Lower leg skin (tissue), 4 donors: ENCODE results near the gene IL33. TPM values are rescaled to one million over a fixed set of nuclear protein-coding genes. Genes with fewer than 3 reads are reported as not detected.
A peak's percentile ranks its signal among the peaks of the same experiment; 100 is the strongest.

Experiments
- DNase-seq, 2 donors: peaks; one replicate each; pipeline ENCODE4 v3.0.0-alpha.2; 2019; ENCODE audit warnings: low spot score in 2 of 2
- H3K4me3 ChIP-seq: fragments of 200-600 bp; sonication (generic); 2 replicates; pipeline ENCODE4 v1.5.1; 2017; ENCODE audit warnings: mild to moderate bottlenecking, low read depth; ENCODE audit not compliant: poor library complexity, severe bottlenecking
- POLR2A ChIP-seq, 2 donors: fragments of 450-650 bp; IDR thresholded peaks; one replicate each; pipeline ENCODE4 v1.6.1; 2016 to 2017; ENCODE audit warnings: antibody characterized with exemption in 2 of 2, mild to moderate bottlenecking in 1 of 2, moderate library complexity in 1 of 2
- WGBS, 2 donors: methylation state at CpG; one replicate each; pipeline ENCODE4 v1.1.5; 2018; 5-methylcytosine and 5-hydroxymethylcytosine counted together
- intact Hi-C: fragments of 100-400 bp; cut with DNase I; formaldehyde crosslinking; loops from one replicate; pipeline ENCODE4 v1.15.0; 2023; ENCODE audit warnings: low total_unique reads
- total RNA-seq, 4 donors: library from RNA; depleted of rRNA; stranded (reverse); fragments of >200 nt; gene quantifications; one replicate each; pipeline ENCODE4 v1.1.0, GENCODE V29; 2016
- TF ChIP-seq, protein P1 (sequence below), 3 donors: fragments of 450-650 bp; IDR thresholded peaks; one replicate each; pipeline ENCODE4 v1.5.1; 2016; ENCODE audit warnings: antibody characterized with exemption in 3 of 3, mild to moderate bottlenecking in 3 of 3, moderate library complexity in 2 of 3

IL33 gene
- total RNA-seq, 4 donors from 2014 or later: 4.1 to 28.5 (median 8.2) TPM

DNA sequence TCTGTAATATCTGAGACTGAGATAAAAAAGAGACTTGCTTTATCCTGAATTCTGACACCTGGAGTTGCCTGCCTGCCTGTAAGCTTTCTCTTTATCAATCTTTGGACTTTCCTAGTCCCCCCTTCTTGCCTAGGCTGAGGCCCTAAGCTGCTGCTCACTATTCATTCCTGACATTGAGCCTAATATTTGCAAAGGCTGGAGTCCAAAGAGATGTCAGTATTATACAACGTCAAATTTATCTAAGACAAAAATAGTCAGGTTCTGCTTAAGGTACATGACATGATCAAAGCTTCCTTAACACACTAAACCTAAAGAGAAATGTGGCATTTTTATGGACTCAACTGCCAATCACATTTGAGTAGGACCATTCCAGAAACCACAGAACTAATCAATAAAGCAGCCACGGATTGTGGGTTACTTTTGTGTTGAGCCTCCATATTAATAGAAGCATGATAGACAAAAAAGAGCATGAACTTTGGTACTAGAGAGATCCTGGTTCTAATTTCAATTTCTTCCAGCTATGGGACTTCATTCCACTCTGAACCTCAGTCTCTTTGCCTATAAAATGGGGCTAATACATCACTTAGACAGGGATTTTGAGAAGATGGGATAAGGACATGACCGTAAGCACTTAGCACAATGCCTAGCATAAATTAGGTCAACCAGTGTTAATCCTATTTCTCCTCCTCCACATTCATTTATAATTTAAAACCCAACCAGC is 56.1 kb downstream of the IL33 start:
- TF ChIP-seq POLR2A (IDR thresholded peaks at IDR 0.05): no peak
- TF ChIP-seq, protein P1, sequence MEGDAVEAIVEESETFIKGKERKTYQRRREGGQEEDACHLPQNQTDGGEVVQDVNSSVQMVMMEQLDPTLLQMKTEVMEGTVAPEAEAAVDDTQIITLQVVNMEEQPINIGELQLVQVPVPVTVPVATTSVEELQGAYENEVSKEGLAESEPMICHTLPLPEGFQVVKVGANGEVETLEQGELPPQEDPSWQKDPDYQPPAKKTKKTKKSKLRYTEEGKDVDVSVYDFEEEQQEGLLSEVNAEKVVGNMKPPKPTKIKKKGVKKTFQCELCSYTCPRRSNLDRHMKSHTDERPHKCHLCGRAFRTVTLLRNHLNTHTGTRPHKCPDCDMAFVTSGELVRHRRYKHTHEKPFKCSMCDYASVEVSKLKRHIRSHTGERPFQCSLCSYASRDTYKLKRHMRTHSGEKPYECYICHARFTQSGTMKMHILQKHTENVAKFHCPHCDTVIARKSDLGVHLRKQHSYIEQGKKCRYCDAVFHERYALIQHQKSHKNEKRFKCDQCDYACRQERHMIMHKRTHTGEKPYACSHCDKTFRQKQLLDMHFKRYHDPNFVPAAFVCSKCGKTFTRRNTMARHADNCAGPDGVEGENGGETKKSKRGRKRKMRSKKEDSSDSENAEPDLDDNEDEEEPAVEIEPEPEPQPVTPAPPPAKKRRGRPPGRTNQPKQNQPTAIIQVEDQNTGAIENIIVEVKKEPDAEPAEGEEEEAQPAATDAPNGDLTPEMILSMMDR (IDR thresholded peaks at IDR 0.05): no peak
- WGBS, 2 donors: 56 to 63% methylated on average over 3 of the region's 3 CpGs
- no peak overlapping the region for H3K4me3 ChIP-seq
- DNase-seq: no peak
- intact Hi-C loops: no loop called here

DNA sequence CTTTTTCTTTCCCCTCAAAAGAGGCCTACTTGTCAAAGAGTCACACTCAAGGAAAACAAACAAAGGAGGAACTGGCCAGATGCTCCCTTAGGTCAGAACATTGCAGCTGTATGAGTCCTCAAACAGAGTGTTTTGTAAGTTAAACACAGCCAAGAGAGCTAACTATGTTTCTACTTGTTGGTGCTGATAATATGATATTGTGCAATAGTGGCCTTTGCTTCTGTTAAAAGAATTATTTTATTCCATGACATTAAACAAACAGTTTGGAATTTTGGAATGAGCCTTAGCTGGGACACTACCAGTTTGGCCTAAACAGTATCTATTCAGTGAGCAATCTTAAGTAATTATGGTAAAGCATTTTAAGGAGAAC is 56.6 kb downstream of the IL33 start:
- TF ChIP-seq, protein P1 (IDR thresholded peaks at IDR 0.05): no peak
- intact Hi-C loops: no loop called here
- DNase-seq: peak in 1 of 2 donors; percentile 37
- H3K4me3 ChIP-seq: no peak overlapping the region

DNA sequence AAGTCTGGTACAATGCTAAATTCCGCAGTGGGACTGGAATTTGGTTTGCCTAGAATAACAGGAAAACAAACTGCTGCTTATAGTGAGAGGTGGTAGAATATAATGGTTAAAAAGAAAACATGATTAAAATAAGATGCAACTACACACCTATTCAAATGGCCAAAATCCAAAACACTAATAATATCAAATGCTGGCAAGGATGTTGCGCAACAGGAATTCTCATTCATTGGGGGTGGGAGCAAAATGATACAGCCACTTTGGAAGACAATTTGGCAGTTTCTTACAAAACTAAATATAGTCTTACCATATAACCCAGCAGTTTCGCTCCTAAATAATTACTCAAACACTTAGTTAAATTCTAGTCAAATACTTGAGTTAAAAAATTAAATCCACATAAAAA is 61.8 kb downstream of the IL33 start:
- intact Hi-C loops: no loop called here
- DNase-seq: no peak
- 63 to 75% methylated on average over 3 of the region's 3 CpGs for WGBS, 2 donors
- TF ChIP-seq, protein P1 (IDR thresholded peaks at IDR 0.05): no peak
- no peak for TF ChIP-seq POLR2A (IDR thresholded peaks at IDR 0.05)
- no peak overlapping the region for H3K4me3 ChIP-seq

DNA sequence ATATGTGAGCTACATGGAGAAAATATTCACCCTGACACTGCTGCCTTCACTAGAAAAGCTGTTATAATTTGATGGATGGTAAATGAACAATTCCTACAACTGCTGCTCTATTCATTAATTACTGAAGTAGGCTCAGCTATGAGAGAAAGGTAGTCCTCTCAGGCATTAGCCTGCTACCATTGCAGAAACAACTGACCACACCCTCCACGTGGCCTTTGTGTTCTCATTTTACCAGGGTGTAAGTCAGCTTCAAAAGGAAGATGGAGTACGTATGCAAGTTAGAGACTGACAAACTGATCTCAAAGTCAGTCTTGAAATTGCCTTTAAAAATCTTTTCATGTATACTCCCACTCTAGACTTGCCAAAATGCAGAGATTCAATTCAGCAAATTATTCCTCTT is 86.3 kb downstream of the IL33 start:
- TF ChIP-seq, protein P1 (IDR thresholded peaks at IDR 0.05): no peak
- TF ChIP-seq POLR2A (IDR thresholded peaks at IDR 0.05): no peak
- WGBS, 2 donors: 15 to 36% methylated on average over 2 of the region's 2 CpGs
- no peak overlapping the region for H3K4me3 ChIP-seq
- intact Hi-C loops: loop anchor here (10.0 kb wide), 1 partner anchor 227 kb away; no protein-coding TSS in a partner anchor
- no peak for DNase-seq

DNA sequence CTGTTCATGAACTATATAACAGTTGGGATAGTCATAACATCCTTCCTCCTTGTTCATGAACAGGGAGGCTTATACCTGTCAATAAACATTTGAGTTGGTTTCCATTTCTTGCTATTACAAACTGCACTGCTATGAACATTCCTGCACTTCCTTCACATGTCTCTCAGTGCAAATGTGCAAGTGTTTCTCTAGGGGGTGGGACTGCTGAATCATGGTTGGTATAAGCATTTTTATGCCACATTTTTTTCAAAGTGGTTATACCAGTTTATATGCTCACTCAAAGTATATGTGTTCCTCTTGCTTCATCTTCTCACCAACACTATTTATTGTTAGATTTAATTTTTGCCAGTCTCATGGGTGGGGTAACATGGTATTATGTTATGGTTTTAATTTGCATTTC is 86.8 kb downstream of the IL33 start:
- no peak for TF ChIP-seq POLR2A (IDR thresholded peaks at IDR 0.05)
- TF ChIP-seq, protein P1 (IDR thresholded peaks at IDR 0.05): no peak
- H3K4me3 ChIP-seq: no peak overlapping the region
- intact Hi-C loops: loop anchor here (10.0 kb wide), 1 partner anchor 228 kb away; no protein-coding TSS in a partner anchor
- no peak for DNase-seq

DNA sequence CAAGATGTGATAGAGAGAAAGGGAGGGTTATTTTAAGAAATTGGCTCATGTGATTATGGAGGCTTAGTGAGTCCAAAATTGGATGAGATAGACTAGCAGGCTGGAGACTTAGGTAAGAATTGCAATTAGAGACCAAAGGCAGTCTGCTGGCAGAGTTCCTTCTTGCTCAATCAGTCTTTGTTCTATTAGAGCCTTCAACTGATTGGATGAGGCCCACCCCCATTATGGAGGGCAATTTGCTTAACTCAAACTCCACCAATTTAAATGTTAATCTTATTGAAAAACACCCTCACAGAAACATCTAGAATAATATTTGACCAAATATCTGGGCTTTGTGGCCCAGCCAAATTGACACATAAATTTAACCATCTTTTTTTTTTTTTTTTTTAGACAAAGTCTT is 88.6 kb downstream of the IL33 start:
- no peak for DNase-seq
- TF ChIP-seq, protein P1 (IDR thresholded peaks at IDR 0.05): no peak
- TF ChIP-seq POLR2A (IDR thresholded peaks at IDR 0.05): no peak
- intact Hi-C loops: loop anchor here (10.0 kb wide), 1 partner anchor 229 kb away; no protein-coding TSS in a partner anchor
- H3K4me3 ChIP-seq: no peak overlapping the region
